Body of pancreas (tissue), 4 donors: ENCODE measurements around the gene HIP1. TPM values are rescaled to one million over a fixed set of nuclear protein-coding genes. Genes with fewer than 3 reads are reported as not detected.

Experiments used
- ATAC-seq: fragments of 150-250 bp; one replicate; pipeline ENCODE4 v1.9.1; 2016
- DNase-seq, 4 donors: peaks; one replicate each; pipeline ENCODE4 v3.0.0-alpha.2; 2019
- H3K27ac ChIP-seq, 4 donors: fragments of 200-600 bp; sonication (generic); 1 replicate in 3 of 4; 2 replicates in 1 of 4; pipeline versions ENCODE4 v1.5.1 to v1.6.1; 2016 to 2019; ENCODE audit warnings: mild to moderate bottlenecking in 1 of 4, mixed read lengths in 1 of 4, moderate library complexity in 1 of 4
- H3K27me3 ChIP-seq, 2 donors: fragments of 200-600 bp; sonication (generic); one replicate each; pipeline ENCODE4 v1.6.0; 2016; ENCODE audit warnings: mild to moderate bottlenecking in 1 of 2
- H3K36me3 ChIP-seq, 2 donors: fragments of 200-600 bp; sonication (generic); replicated peaks in 1 of 2; 2 replicates each; pipeline ENCODE4 v1.5.1; 2016; ENCODE audit warnings: low read depth in 2 of 2; ENCODE audit not compliant: insufficient read depth in 1 of 2
- H3K4me1 ChIP-seq: fragments of 200-600 bp; sonication (generic); one replicate; pipeline ENCODE4 v1.6.0; 2016
- H3K4me3 ChIP-seq, 2 donors: fragments of 200-600 bp; sonication (generic); 1 replicate in 1 of 2; 2 replicates in 1 of 2; pipeline ENCODE4 v1.5.1; 2016 to 2019
- H3K9me3 ChIP-seq, 3 donors: fragments of 200-600 bp; sonication (generic); 1 replicate in 2 of 3; 2 replicates in 1 of 3; pipeline ENCODE4 v1.5.1; 2016
- CTCF ChIP-seq, 7 experiments: fragments of 450-650 bp in 4 of 7; fragments of 200-600 bp in 3 of 7; sonication (generic) in 3 of 7; IDR thresholded peaks; one replicate each; pipeline ENCODE4 v1.5.1; 2016 to 2019; ENCODE audit warnings: antibody characterized with exemption in 7 of 7
- POLR2A ChIP-seq, 3 donors: fragments of 450-650 bp; IDR thresholded peaks; one replicate each; pipeline ENCODE4 v1.6.1; 2016; ENCODE audit warnings: antibody characterized with exemption in 3 of 3, mild to moderate bottlenecking in 2 of 3
- WGBS, 2 donors: methylation state at CpG; one replicate each; pipeline ENCODE4 v1.1.5; 2017; 5-methylcytosine and 5-hydroxymethylcytosine counted together
- intact Hi-C: fragments of 100-400 bp; cut with DNase I; formaldehyde crosslinking; loops from one replicate; pipeline ENCODE4 v1.15.1; 2023
- total RNA-seq, 2 donors: library from RNA; depleted of rRNA; stranded (reverse); fragments of >200 nt; gene quantifications; one replicate each; pipeline ENCODE4 v1.1.0, GENCODE V29; 2016

Gene HIP1
- total RNA-seq, 2 donors from 2014 or later = 8.3 to 14.5 TPM

GRCh38 chr7:75650681-75651080 lies 88.1 kb downstream of the HIP1 start:
- WGBS, 2 donors = 28 to 45% methylated on average over 4 to 9 of the region's 9 CpGs
- ATAC-seq (peak; percentile 51), DNase-seq (peak in 3 of 4 donors; percentile 30 to 50 (median 39))
- Histone ChIP-seq H3K9me3 (no peaks in the 10 kb centered on the region), H3K27me3 (no peaks in the 10 kb centered on the region), H3K4me3 (no peak overlapping the region), H3K27ac (peak overlapping the region in 1 of 4 donors; percentile 45), H3K4me1 (peaks cover 8% of the 10 kb centered on the region), H3K36me3 (no peaks in the 10 kb centered on the region)
- intact Hi-C loops = no loop called here
- TF ChIP-seq POLR2A (IDR thresholded peaks at IDR 0.05) (no peak), CTCF (IDR thresholded peaks at IDR 0.05) (no peak)

- Histone ChIP-seq H3K4me3 (no peak overlapping the region), H3K4me1 (peaks cover 8% of the 10 kb centered on the region), H3K27me3 (no peaks in the 10 kb centered on the region), H3K27ac (peak overlapping the region in 2 of 4 donors; percentile 17 to 45), H3K9me3 (no peaks in the 10 kb centered on the region), H3K36me3 (no peaks in the 10 kb centered on the region)
- ATAC-seq = no peak
- TF ChIP-seq CTCF (IDR thresholded peaks at IDR 0.05) (no peak), POLR2A (IDR thresholded peaks at IDR 0.05) (no peak)
- WGBS, 2 donors = 76 to 84% methylated on average over 5 to 6 of the region's 7 CpGs
- DNase-seq = no peak
- intact Hi-C loops = no loop called here
Observed at GRCh38 chr7:75650062-75650461, 88.7 kb downstream of the HIP1 start.

- 55 to 58% methylated on average over 4 of the region's 4 CpGs for WGBS, 2 donors
- H3K9me3 ChIP-seq = no peaks in the 10 kb centered on the region
- H3K4me1 ChIP-seq = peaks cover 8% of the 10 kb centered on the region
- no peak for TF ChIP-seq POLR2A (IDR thresholded peaks at IDR 0.05)
- no peak for TF ChIP-seq CTCF (IDR thresholded peaks at IDR 0.05)
- DNase-seq = peak in 3 of 4 donors; percentile 5 to 14 (median 7)
- ATAC-seq = peak; percentile 49
- H3K4me3 ChIP-seq = no peak overlapping the region
- no peaks in the 10 kb centered on the region for H3K36me3 ChIP-seq
- H3K27ac ChIP-seq = peak overlapping the region in 2 of 4 donors; percentile 17 to 29
- intact Hi-C loops = no loop called here
- no peaks in the 10 kb centered on the region for H3K27me3 ChIP-seq
Observed at GRCh38 chr7:75649462-75649861, 89.3 kb downstream of the HIP1 start.

GRCh38 chr7:75647709-75648438 lies 90.9 kb downstream of the HIP1 start:
- Histone ChIP-seq H3K9me3 (no peaks in the 10 kb centered on the region), H3K4me3 (no peak overlapping the region), H3K4me1 (peaks cover 8% of the 10 kb centered on the region), H3K36me3 (no peaks in the 10 kb centered on the region), H3K27me3 (no peaks in the 10 kb centered on the region), H3K27ac (no peak overlapping the region)
- no peak for TF ChIP-seq CTCF (IDR thresholded peaks at IDR 0.05)
- ATAC-seq (no peak), DNase-seq (no peak)
- intact Hi-C loops = no loop called here
- 94 to 96% methylated on average over 6 of the region's 6 CpGs for WGBS, 2 donors

- H3K36me3 ChIP-seq = no peaks in the 10 kb centered on the region
- no peak overlapping the region for H3K27ac ChIP-seq
- no peaks in the 10 kb centered on the region for H3K27me3 ChIP-seq
- ATAC-seq = no peak
- H3K4me3 ChIP-seq = no peak overlapping the region
- peaks cover 8% of the 10 kb centered on the region for H3K4me1 ChIP-seq
- 92 to 95% methylated on average over 4 to 9 of the region's 9 CpGs for WGBS, 2 donors
- TF ChIP-seq POLR2A (IDR thresholded peaks at IDR 0.05) = no peak
- no peak for TF ChIP-seq CTCF (IDR thresholded peaks at IDR 0.05)
- intact Hi-C loops = no loop called here
- no peak for DNase-seq
- H3K9me3 ChIP-seq = no peaks in the 10 kb centered on the region
Observed at GRCh38 chr7:75646571-75647102, 92.1 kb downstream of the HIP1 start.
